AG09319 (cell line): Measurements from ENCODE around the gene CCNF.

ENCODE experiments used
- DNase-seq: peaks from one replicate; pipeline ENCODE4 v3.0.0-alpha.2; 2010; ENCODE audit warnings: low read depth; ENCODE audit errors: extremely low read depth
- TF ChIP-seq, protein P1 (sequence below): IDR thresholded peaks from 2 replicates; pipeline ENCODE4 v1.5.1; 2011; ENCODE audit warnings: low read depth, mild to moderate bottlenecking, inconsistent platforms, low read length, moderate library complexity

Gene CCNF

DNA sequence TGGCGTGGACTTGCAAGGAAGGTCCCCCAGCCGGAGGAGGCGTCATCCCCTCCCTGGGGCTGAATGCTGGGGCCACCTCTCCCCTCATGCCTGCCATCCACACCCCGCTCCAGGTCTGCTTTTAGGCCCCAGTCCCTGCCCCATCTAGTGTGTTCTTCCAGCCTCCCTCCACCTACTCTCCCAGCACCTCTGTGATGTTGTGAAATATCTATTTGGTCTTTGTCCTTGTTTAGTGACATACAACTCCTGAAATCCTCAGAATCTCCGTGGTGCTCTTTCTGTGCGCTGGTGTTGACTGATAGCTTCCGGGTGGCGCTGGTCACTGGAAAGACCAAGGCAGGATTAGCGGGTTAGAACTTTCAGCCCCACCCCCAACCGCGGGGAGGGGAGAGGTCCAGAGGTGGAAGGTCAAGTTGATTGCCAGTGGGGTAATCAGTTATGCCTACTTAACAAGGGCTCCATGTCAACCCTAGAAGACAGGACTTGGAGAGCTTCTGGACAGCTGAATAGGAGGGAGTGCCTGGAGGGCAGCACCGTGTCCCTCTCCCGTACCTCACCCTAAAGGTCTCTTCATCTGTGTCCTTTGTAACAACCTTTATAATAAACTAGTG lies 55.8 kb downstream of the CCNF start:
- DNase-seq, result no peak
- TF ChIP-seq, protein P1, sequence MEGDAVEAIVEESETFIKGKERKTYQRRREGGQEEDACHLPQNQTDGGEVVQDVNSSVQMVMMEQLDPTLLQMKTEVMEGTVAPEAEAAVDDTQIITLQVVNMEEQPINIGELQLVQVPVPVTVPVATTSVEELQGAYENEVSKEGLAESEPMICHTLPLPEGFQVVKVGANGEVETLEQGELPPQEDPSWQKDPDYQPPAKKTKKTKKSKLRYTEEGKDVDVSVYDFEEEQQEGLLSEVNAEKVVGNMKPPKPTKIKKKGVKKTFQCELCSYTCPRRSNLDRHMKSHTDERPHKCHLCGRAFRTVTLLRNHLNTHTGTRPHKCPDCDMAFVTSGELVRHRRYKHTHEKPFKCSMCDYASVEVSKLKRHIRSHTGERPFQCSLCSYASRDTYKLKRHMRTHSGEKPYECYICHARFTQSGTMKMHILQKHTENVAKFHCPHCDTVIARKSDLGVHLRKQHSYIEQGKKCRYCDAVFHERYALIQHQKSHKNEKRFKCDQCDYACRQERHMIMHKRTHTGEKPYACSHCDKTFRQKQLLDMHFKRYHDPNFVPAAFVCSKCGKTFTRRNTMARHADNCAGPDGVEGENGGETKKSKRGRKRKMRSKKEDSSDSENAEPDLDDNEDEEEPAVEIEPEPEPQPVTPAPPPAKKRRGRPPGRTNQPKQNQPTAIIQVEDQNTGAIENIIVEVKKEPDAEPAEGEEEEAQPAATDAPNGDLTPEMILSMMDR, result no peak

DNA sequence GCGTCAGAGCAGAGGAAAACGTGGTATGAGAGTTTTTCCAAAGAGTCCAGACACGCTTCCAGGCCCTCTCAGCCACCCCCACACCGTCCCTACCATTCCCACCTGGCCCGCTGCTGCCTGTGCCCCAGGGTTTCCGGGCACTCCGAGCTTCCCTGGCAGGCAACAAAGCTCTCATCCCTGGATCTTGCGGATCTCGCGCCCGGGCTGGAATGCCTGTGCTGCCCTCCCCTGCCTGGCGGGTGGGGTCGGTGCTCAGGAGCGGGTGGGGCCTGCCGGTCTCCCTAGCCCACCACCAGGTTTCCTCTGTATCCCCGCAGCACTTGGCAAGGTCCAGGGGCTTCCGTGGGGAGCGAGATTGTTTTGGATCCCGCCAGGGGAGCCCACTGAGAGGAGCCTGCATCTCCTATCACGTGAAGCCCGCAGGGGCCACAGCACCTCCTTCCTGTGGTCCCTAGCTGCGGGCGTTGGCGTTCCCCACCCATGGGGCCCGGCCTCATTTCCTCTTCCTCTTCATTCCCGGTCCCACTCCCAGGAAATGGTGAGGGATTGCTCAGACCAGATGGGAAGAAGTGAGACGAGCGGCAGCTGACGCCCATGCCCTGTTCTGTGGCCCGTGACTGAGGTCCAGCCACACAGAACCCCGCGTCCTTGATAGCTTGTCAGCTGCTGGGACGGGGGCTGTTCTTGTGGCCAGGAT lies 56.7 kb downstream of the CCNF start:
- no peak for DNase-seq
- TF ChIP-seq, protein P1, result no peak

DNA sequence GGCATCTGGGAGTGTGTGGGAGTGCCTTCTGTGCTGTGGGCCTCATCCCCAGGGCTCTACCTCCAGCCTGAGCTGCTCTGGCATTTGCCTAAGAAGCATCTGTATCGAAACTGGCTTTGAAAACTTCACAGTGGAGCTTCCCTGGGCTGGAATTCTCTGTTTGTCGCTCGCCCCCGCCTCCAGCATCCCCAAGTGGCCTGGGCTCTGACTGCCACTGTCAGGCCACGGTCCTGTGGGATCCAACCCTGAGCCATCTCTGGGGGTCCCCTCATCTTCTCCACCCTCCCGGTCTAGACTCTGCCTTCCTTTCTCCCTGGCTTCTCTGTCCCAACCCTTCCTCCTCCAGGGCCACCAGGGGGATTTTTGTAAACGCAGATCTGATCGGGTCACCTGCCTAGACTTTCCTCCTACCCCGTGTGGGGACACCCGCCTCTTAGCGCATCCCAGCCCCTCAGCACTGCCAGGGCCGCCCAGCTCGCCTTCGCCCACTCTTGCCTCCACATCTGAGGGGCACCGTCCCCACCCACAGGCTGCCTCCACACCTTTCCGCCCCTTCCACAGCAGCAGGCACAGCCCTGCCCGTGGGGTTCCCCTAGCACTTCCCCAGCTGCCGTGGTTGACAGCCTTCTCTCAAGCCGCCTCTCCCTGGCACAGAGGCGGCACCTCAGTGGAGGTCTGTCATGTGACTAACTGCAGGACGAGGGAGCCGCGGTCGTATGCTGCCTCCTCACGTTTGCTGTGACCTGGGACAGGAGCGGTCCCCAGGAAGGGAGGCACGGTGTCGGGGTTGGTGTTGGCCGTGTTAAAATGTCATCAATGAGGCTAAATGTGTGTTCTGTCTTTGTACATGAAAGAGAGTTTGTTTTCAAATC lies 57.6 kb downstream of the CCNF start:
- DNase-seq, result no peak
- TF ChIP-seq, protein P1, result no peak

DNA sequence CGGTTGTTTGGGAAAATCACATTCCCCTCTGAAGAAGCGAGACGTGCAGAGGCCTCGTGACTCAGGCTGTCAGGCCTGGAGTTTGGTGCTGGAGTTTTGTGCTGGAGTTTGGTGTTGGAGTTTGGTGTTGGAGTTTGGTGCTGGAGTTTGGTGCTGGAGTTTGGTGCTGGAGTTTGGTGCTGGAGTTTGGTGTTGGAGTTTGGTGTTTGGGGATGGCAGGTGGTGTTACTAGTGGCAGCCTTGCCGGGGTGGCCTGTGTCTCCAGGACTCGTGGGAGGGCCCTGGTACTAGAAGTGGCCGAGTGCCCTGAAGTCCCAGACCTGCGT lies 58.2 kb downstream of the CCNF start:
- no peak for DNase-seq
- TF ChIP-seq, protein P1, result no peak

DNA sequence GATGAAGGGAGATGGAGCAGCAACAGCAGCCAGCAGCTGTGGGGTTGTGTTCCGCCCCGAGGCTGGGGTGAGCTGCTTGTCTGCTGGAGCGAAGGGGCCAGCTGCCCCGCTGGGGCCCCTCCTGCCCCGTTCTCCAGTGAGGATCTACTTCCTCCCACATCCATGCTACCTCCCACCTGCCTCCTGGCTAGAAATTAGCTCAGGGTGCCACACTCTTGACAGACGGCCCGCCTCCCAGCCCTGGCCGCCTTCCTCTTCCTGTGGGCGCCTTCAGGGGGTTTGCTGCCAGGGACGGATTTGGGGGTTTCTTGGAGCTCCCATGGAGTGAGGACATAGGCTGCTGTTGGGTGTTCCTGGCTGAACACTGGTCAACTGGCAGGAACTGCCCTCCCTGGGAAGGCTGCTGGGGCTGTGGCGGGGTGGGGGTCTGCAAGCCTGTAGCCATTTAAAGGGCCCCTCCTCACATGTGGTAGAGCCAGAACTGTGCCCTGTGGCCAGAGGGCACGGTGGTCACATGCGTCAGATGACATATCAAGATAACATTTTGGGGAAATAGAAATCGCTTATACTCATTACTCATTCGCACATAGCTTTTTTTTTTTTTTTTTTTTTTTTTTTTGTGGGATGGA lies 58.8 kb downstream of the CCNF start:
- TF ChIP-seq, protein P1, result no peak
- DNase-seq, result no peak

DNA sequence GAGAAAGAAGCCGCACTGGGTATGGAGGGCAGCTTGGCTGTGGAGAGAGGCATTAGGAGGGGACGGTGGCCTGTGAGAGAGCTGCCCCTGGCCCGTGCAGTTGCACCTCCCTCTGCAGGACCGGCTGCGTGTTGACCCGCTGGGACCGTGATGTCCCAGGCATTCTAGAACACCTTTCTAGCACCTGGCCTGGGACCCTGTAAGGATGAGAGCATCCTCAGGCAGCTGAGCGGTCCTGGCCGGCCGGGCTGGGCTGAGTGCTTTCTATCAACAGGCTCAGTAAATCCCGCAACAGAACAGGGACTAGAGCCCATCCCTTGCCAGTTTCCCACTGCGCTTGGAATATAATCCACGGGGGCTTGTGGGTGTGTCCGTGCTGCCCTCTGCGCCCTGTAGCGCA lies 60.3 kb downstream of the CCNF start:
- TF ChIP-seq, protein P1, result no peak
- DNase-seq, result no peak
